Activated CD4-positive, CD25-positive, alpha-beta regulatory T cell treated with anti-CD3 and anti-CD28 coated beads, Interleukin-2, amount 50 U/mL, for 24 hours (primary cell): ENCODE data around the gene VSTM5.

Experiments used
- ATAC-seq, 2 donors: fragments of 150-1000 bp; cut with Tn5 transposase; one replicate each; pipeline ENCODE4 v1.10.0; 2021; ENCODE audit warnings: mild to moderate bottlenecking in 1 of 2, moderate library complexity in 1 of 2

VSTM5 gene

DNA sequence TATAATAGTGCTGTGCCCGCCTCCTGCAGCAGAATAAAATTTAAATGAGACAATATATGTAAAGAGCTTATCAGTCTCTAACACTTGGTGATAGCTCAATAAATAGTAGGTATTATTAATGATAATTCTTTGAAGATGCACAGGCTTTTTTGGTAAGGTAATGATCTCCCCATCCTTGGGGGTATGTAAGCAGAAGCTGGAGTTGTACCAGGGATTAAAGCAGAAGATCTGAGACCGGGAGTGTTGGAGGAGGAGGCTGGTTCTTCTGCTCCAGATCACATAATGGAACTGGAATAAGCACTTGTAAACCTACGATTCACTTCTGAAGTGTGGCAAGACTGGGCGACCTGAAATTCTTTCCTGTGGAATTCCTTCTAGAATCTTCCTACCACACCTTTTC is 8.4 kb downstream of the VSTM5 start:
- no peak for ATAC-seq

DNA sequence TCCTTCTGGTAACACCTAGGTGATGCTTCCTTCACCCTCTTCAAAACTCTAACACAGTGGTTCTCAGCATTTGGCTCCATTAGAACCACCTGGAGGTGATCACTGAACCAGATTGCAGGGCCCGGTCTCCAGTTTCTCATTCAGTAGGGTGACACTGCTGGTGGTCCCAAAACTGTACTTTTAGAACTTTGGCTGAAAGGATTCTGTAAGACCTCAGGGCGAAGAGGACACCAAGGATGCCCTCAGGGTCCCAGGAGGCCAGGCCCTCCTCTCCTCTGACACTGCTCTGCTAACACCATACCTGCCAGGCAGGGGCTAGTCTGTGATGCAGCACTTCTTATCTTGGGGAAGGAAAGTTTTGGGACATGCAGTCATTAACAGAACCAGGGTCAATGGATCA is 9.0 kb downstream of the VSTM5 start:
- no peak for ATAC-seq

DNA sequence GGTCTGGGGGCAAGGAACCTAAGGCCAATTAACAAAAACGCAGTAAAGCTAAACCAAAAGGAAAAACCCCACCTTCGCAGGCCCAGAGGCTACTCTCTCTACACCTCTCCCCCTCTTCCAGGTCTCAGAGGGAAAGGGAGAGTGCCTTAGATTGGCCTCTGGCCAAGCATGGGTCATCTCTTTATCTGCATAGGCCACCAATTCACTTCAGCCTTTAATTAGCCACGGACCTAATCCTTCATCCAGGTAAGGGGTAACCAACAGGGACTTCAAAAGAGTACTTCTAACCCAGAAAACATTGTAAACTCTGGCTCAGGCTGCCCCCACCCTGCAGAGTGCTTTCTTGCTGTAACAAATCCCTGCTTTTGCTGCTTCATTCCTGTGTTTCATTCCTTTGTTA is 9.4 kb downstream of the VSTM5 start:
- ATAC-seq: no peak

DNA sequence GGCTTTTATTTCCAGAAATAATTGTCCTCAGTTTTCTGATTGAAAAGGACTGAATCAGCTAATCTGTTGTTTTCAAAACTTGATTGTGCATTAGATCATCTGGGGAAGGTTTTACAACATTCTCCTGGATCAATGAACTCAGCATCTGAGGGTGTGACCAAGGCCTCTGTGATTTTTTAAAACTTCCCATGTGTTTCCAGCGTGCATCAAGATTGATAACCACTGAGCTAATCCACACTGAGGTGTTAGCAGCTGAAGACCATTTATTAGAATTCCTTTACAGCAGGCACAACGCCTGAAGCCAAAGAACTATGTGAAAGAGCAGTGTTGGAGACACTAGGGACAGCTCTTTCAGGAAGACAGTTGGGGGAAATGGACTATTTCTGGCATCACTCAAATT is 10.2 kb downstream of the VSTM5 start:
- no peak for ATAC-seq

DNA sequence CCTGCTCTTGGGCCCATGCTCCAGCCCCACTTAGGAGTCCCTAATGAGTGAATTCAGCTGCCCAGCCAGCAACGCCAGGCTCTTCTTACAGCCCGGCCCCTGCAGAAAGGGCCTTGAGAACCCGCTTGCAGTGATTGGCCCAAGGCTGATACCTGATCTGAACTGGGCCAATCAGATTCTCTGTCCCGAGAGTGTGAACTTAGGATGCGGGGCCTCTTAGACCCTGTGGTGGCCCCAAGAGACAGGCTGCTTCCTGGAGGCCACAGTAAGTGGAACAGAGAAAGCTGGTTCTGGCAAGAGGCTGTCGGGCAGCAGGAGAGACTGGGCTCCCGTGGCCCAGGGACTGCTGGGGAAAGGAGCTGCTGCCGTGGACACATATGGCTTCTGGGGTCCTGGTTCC is 11.5 kb downstream of the VSTM5 start:
- ATAC-seq: no peak

DNA sequence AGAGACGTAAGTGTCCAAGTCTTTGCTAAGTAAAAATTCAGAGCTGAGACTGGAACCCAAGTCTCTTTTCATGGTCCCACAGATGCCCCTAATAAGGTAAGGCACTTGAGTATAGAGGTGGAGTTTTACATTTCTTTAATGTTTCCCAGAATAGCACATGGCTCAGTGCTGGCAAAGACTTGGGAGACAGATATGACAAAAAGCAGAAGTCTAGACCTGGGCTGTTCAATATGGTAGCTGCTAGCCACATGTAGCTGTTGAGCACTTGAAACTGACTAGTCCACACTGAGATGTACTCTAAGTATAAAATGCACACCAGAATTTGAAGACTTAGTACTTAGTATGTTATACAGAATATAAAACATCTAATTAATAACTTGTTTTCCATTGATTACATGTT is 17.6 kb downstream of the VSTM5 start:
- no peak for ATAC-seq

DNA sequence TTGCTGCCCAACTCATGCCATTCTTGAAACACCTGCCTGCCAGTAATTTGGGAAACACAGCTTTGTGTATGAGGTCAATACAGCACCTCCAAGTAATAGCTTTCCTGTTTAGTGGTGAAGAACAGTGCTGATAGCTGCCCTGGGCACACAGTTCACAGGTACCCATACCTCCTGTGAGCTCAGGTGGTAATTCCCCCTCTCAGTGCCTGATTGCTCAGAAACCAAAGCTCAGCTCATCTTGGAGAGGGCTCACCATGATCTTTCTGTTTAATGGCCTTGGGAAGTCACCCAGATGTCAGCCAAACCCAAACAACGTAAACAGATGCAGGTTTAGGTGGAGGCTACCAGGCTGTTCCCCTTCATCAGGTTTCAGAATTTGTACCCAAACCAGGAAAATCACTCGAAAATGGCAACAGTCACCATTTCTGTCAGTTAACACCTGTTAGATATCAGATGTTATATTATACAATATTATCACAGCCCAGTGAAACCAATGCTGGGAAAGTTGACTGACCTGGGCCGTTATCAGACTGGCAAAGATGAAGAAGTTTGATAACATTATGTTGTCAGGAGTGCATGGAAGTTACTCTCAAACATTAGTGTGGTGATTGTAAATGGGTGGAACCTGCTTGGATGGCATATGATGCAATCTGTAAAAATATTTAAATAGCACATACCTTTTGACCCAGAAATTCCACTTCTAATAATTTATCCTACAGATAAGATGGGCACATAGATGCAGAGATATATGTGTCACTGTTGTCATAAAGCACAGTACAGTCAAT is 18.9 kb downstream of the VSTM5 start:
- ATAC-seq: no peak

DNA sequence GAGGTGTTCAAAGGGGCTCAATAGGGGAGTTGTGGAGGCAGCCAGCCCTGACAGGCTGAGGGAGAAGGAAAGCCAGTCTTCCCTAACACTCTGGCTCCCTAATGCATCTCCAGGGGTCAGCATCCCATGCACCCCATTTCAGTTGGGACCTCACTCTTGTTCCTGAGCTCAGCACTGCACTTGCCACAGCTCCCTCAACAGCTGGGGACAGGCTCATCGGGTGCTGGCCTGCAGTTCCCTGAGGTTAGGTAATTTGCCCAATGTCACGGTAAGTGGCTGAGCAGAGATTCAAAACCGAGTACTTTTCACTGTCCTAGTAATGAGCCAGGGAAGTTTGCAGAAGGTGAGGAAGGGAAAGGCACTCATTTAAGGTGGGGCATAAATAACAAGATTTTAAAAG is 20.8 kb downstream of the VSTM5 start:
- no peak for ATAC-seq

DNA sequence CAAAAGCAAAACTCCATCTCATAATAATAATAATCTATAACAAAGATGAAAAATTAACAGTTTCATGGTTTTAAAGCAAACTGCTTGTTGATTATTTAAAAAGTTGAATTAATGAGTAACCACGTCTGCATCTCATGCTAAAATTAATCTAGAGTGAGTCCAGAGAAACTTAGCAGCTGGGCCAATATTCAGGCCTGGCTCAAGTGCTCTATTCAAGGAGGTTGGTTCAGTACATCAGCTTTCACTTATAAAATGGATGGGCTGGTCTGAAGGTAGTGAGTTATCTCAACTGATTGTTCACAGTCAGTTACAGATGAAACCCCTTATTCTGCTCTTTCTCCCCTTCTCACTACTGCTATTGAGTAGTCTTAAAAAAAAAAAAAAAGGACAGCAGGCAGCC is 23.1 kb downstream of the VSTM5 start:
- ATAC-seq: no peak

DNA sequence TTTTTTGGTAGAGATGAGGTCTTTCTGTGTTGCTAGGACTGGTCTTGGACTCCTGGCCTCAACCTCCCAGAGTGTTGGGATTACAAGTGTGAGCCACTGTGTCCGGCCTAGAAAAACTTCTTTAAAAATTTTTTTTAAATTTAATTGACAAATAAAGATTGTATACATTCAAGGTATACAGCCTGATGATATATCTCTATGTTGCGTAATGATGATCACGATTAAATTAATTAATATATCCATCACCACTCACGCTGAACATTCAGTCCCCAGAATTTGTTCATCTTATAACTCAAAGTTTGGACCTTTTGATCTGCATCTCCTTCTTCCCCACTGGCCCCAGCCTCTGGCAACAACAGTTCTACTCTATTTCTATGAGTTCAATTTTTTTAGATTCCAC is 27.2 kb downstream of the VSTM5 start:
- no peak for ATAC-seq

DNA sequence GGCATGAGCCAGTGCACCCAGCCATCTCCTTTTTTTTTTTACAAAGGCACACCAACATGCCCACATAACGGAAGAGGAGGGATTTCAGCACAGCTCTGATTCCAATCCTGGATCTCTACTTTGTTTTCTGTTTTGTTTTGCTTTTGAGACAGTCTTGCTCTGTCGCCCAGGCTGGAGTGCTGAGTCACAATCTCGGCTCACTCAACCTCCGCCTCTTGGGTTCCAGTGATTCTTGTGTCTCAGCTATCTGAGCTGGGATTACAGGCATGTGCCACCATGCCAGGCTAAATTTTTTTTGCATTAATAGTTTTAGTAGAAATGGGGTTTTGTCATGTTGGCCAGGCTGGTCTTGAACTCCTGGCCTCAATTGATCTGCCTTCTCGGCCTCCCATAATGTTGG is 28.1 kb downstream of the VSTM5 start:
- ATAC-seq: no peak

DNA sequence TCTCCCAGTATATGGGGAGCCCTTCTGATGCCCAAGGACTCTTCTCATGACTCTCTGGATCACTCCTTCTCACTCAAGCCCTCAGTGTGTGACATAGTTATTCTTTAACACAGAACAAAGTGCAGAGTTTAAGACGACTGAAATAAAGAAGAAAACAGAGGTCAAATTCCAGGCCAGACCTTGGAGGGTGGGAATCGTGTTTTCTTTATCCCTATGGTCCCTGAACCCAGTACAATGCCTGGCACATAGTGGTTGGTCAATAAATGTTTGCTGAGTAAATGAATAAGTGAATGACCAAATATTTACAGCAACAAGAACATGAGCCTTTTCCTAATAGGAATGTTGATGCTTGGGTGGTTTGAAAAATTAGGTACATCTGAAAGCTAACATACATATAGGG is 28.8 kb downstream of the VSTM5 start:
- ATAC-seq: no peak

DNA sequence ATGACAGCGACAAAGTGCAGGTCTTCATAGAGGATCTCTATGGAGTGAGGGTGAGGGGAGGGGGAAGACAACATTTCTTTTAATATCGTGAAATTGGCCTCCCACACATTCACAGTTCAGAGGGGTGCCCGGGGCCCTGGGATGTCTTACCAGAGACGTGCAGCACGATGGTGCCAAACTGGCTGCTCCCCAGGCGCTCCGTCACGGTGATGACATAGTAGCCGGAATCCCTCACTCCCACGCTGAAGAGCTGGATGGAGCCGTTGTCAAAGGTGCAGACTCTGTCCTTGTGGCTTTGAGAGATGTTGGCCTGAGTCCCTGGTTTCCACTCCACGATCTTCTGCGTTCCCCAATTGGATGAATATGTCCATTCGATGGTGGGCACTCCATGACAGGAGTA is 29.6 kb downstream of the VSTM5 start:
- ATAC-seq: no peak

DNA sequence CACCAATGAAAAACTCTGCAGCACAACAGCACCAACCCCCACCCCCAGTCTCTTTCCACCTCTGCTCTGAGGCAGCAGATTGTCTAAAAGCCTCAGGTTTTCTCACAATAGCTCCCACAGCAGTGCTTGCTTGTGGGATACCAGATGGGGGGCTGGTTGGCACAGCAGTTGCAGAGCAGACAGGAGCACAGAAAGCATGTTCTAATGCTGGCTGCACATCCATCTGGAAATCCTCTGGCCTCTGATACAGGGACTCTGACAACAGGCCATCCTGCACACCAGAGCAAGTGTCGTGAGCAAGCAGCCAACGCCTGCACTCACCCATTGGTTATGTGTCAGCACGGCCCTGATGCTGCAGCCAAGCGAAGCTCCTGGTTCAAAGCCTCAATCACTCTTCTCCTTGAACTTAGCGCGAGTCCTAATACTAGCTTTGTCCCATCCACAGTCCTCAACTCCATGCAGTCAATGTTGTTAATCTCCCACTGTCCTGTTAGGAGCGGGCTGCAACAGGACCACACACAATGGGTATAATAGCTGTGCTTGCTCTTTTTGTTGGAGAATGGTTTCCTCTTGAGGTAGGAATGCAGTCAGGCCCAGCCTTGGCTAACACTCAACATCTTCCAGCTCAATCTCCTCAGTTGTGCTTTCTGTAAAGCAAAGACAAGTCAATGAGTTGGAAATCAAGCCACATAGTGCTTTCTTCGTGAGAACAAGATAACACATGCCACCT is 30.3 kb downstream of the VSTM5 start:
- ATAC-seq: no peak

DNA sequence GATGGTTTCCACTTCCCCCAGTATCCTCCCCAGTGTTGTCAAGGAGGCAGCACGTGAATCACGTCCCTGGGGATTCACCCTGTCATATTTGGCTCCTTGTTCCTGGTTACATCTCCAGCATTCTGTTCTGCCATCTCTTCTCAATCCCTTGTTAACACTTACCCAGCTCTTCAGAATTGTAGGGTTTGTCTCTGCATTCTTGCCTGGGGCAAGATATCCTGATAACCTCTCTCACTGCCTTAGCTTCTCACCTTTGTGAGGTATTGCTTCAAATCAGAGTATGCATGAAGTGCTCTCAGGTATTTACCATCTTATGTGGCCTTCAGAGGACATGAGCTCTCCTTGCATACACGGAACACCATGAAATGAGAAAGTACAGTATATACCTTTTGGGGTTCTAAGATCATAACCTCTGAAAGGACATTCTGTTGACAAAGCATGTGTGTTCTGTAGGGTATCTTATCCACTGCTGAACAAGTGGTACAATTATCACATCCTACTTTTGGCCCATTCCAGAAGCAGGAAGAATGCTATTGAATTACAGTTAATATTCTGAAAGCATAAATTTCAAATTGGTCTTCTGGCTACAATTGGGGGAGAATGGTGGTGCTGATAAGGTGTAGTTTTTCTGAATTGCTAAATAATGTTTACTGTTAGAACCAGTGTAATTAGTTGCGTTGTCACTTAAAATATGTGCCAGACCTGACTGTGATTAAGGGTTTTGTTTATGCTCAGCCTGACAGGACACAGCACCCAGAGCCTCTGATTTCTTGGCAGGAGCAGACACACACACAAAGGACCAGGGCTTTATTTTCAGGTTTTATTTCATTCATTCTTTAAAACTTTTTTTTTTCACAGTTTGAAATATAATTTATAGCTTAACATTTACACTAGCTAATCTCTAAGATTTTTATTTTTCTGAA is 32.7 kb downstream of the VSTM5 start:
- no peak for ATAC-seq

DNA sequence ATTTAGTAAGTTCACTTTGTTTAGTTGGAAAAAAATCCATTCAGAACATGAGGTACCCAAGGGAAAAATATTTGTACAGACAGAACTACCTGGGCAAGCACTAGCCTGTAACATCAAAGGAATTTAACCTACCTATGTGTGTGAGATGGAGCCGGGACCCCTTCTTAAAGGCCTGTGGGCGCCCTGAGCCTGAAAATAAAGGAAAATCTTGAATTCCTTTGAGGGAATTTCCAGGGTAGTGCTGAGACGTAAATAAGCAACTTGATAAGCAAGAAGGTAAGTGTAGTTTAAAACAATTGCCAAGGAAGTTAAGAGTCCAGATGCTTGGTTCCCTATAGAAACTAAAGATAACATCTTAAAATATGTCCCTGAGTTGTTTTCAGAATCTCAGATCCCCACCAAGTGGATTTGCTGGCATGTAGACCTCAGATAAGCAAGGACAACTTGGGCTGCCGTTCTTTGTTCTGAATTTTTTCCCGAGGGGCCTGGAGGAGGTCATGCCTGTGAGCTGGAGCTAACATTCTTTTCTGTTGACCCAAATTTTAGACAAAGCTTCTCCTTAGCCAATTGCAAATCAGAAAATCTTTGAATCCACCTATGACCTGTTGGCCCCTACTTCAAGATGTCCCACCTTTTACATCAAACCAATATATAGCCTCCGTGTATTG is 35.3 kb downstream of the VSTM5 start:
- no peak for ATAC-seq

DNA sequence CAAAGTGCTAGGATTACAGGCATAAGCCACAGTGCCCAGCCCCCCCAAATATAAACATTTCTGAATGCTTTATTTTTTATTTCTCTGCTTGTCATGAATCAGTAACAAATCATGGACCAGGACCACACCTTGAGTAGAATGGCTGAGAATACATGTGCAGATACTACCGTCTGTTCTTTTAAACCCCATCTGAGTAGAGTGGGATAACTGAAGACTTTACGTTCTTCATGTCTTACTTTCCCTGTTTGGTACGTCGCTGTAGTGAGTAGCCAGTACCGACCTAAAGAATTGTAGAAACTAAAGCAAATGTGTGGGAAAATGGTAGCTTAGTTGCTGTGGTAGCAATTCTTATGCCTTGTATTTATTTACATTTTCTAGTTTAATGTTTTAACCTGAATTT is 36.4 kb downstream of the VSTM5 start:
- no peak for ATAC-seq

DNA sequence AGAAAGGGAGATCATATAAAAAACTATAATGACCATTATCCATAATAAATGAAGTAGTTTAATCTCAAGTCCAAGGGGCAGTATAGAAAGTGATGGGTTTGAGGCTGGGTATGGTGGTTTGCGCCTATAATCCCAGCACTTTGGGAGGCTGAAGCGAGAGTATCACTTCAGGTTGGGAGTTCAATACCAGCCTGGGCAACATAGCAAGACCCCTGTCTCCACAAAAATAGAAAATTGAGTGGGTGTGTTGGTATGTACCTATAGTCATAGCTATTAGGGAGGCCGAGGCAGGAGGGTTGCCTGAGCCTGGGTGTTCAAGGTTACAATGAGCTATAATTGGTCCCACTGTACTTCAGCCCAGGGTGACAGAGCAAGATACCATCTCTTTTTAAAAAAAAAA is 42.4 kb downstream of the VSTM5 start:
- no peak for ATAC-seq

DNA sequence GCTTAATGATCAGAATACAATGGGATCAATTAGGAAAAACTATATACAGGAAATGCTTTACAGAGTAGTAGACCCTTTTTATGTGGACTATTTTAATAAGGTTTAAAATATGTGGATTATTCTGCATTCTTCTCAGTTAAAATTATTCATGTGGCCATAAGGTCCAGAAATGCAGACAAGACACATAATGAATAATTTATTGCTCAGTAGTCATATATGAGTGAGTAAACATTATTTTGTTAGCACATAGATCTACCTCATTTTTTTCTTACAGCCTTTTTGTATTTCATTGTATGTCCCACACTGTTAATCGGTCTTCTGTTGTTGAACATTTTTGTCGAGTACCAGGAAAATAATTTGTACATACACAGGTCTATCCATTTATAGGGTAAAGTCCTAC is 45.5 kb downstream of the VSTM5 start:
- no peak for ATAC-seq

DNA sequence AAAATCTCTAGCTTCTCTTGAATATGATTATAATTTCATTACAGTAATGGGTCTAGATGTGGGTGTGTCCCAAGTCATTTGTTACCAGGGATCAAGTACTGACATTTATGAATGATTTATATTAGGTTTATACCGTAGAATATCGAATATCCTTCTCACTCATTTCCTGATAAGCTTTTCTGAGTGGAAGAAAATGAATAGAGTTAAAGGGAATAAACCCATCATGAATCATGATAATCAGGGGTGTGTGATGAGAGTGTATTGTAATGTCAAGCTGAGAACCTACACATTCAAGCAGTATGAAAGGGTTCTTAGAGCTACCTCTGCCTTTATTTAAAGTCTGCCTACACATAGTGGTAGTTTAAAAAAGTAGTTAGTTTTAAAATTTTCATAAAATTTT is 49.1 kb downstream of the VSTM5 start:
- ATAC-seq: no peak

DNA sequence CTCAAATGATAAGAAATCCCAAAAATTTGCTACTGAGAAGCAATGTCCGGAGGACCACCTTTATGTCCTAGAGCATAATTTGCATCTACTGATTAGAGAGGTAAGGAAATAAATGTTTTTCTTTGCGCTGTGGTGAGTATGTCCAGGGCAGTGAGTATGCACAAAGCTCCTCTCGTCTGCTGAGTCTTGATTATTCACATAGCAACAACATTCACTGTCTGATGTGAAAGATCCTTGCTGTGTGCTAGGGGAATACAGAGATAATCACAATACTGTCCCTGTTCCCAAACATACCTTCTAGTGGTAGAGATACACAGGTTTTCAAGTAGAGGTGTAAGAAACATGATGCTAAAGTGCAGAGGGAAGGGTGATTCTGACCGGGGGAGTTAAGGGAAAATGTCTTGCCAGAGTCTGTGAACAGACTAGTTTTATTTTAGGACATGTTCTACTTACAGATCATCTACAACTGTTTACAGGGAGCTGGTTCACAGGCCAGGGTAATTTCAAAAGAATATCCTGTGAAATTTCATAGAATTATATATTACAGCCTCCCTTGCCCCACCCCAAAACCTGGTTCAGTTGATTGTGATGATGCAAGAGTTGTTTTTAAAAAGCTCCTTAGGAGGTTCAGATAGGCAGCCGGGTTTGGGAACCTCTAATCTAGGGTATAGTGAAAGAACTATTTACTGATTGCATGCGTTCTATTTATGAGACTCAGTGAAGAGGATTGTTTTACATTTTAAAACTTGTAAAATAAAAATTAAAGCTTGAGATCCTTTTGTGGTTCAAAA is 53.8 kb downstream of the VSTM5 start:
- ATAC-seq: no peak

DNA sequence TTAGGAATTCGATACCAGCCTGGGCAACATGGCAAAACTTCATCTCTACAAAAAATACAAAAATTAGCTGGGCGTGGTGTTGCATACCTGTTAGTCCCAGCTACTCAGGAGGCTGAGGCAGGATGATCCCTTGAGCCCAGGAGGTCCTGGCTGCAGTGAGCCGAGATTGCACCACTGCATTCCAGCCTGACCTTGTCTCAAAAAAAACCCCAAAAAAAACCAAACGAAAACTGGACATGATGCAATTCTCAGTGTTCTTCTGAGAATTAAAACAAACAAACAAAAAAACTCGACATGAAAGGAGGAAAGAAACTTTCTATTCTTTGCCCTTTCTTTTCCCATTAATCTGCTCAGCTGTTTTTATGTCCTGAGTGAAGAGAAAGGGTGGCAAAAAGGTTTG is 58.9 kb downstream of the VSTM5 start:
- ATAC-seq: no peak
